ENCODE measurements around the gene OR4N2. TPM values are rescaled to one million over a fixed set of nuclear protein-coding genes. Genes with fewer than 3 reads are reported as not detected.
"Not testable (repeated sequence)": the region's sequence is repeated elsewhere in the genome, so short reads cannot be mapped to it uniquely, and the experiment has no call there.

OR4N2 gene
- total RNA-seq, 1 donor = not detected

- no peak overlapping the region for H3K4me3 ChIP-seq (ENCODE audit: low read depth, low read length)
- DNase-seq (ENCODE audit: low read depth) = no peak
- TF ChIP-seq CTCF (IDR thresholded peaks at IDR 0.05; ENCODE audit: insufficient read depth, low read depth, low read length) = no peak
Measured at GRCh38 chr14:19828314-19828713, 24.7 kb downstream of the OR4N2 start.

GRCh38 chr14:19834203-19834848 is 30.8 kb downstream of the OR4N2 start:
- DNase-seq (ENCODE audit: low read depth); H3K4me3 ChIP-seq (ENCODE audit: low read depth, low read length): not testable (repeated sequence)

- DNase-seq (ENCODE audit: low read depth) = no peak
- no peak overlapping the region for H3K4me3 ChIP-seq (ENCODE audit: low read depth, low read length)
- no peak for TF ChIP-seq CTCF (IDR thresholded peaks at IDR 0.05; ENCODE audit: insufficient read depth, low read depth, low read length)
Measured at GRCh38 chr14:19838433-19838832, 34.9 kb downstream of the OR4N2 start.

- H3K4me3 ChIP-seq (ENCODE audit: low read depth, low read length) = no peak overlapping the region
- DNase-seq (ENCODE audit: low read depth) = no peak
- no peak for TF ChIP-seq CTCF (IDR thresholded peaks at IDR 0.05; ENCODE audit: insufficient read depth, low read depth, low read length)
Measured at GRCh38 chr14:19851365-19851764, 47.8 kb downstream of the OR4N2 start.

GRCh38 chr14:19866061-19866669 is 62.6 kb downstream of the OR4N2 start:
- not testable (repeated sequence) for H3K4me3 ChIP-seq (ENCODE audit: low read depth, low read length); DNase-seq (ENCODE audit: low read depth)

- TF ChIP-seq CTCF (IDR thresholded peaks at IDR 0.05; ENCODE audit: insufficient read depth, low read depth, low read length) = no peak
- DNase-seq (ENCODE audit: low read depth) = no peak
- H3K4me3 ChIP-seq (ENCODE audit: low read depth, low read length) = no peak overlapping the region
Measured at GRCh38 chr14:19873178-19873577, 69.6 kb downstream of the OR4N2 start.

- no peak within 1 kb of the TSS for H3K4me3 ChIP-seq (ENCODE audit: low read depth, low read length)
- no peak for DNase-seq (ENCODE audit: low read depth)
- no peak for TF ChIP-seq CTCF (IDR thresholded peaks at IDR 0.05; ENCODE audit: insufficient read depth, low read depth, low read length)
Measured at GRCh38 chr14:19874842-19875241, 71.3 kb downstream of the OR4N2 start, which contains the start of gene OR4K2. OR4K2 (plus strand) TSS chr14:19875142; CDS start chr14:19876268, 1,126 bp downstream.
